A673 (cell line): ENCODE data around the gene SLC1A5. TPM values are rescaled to one million over a fixed set of nuclear protein-coding genes. Genes with fewer than 3 reads are reported as not detected.

Experiments
- BruUV-seq: library from RNA; stranded (reverse); fragments of 400-500 nt; replicated peaks from 2 replicates; lab custom pipeline; 2021; lab: Mats Ljungman, UMichigan
- CTCF ChIA-PET: fragments of 300-600 bp; sonication (Branson Sonifier 250); formaldehyde crosslinking; loops from one replicate; lab custom pipeline; 2022; ENCODE audit warnings: antibody characterized with exemption; lab: Charles Lee
- POLR2A ChIA-PET: fragments of 300-600 bp; sonication (Branson Sonifier 250); formaldehyde crosslinking; loops from one replicate; lab custom pipeline; 2022; ENCODE audit warnings: antibody characterized with exemption; ENCODE audit not compliant: low non-redundant PET; lab: Charles Lee
- DNase-seq: peaks from one replicate; pipeline ENCODE4 v3.0.0-alpha.2; 2015; ENCODE audit warnings: low spot score
- H3K27ac ChIP-seq: fragments of 200-600 bp; sonication (generic); 2 replicates; pipeline ENCODE4 v1.5.1; 2016; ENCODE audit warnings: mixed run types, low read depth, mild to moderate bottlenecking, mixed read lengths, antibody characterized with exemption, low read length; ENCODE audit not compliant: poor library complexity, severe bottlenecking
- H3K27me3 ChIP-seq: fragments of 200-600 bp; sonication (generic); replicated peaks from 2 replicates; pipeline ENCODE4 v1.6.1; 2017; ENCODE audit warnings: mixed run types, low read depth, mild to moderate bottlenecking, mixed read lengths, antibody characterized with exemption, low read length; ENCODE audit not compliant: insufficient read depth, poor library complexity
- H3K36me3 ChIP-seq: fragments of 200-600 bp; sonication (generic); 2 replicates; pipeline ENCODE4 v1.6.1; 2016; ENCODE audit warnings: mixed run types, mild to moderate bottlenecking, mixed read lengths, antibody characterized with exemption, low read length; ENCODE audit not compliant: insufficient read depth, poor library complexity, severe bottlenecking
- H3K4me1 ChIP-seq: fragments of 200-600 bp; sonication (generic); 2 replicates; pipeline ENCODE4 v1.6.1; 2017; ENCODE audit warnings: mixed run types, mild to moderate bottlenecking, mixed read lengths, antibody characterized with exemption, low read length; ENCODE audit not compliant: insufficient read depth, poor library complexity, severe bottlenecking
- H3K4me3 ChIP-seq: fragments of 200-600 bp; sonication (generic); 2 replicates; pipeline ENCODE4 v1.5.1; 2016; ENCODE audit warnings: low read depth, mixed run types, mild to moderate bottlenecking, mixed read lengths, low read length; ENCODE audit not compliant: poor library complexity, severe bottlenecking
- H3K9me3 ChIP-seq: fragments of 200-600 bp; sonication (generic); 2 replicates; pipeline ENCODE4 v1.6.1; 2016; ENCODE audit warnings: mixed run types, low read depth, mild to moderate bottlenecking, mixed read lengths, antibody characterized with exemption, low read length; ENCODE audit not compliant: poor library complexity, severe bottlenecking
- EZH2 ChIP-seq: fragments of 200-600 bp; sonication (generic); IDR thresholded peaks from 2 replicates; pipeline ENCODE4 v1.6.1; 2017; ENCODE audit warnings: borderline replicate concordance, low read depth, mild to moderate bottlenecking, mixed read lengths, antibody characterized with exemption, low read length; ENCODE audit not compliant: poor library complexity, severe bottlenecking
- intact Hi-C: fragments of 100-400 bp; cut with micrococcal nuclease; formaldehyde crosslinking; loops from one replicate; pipeline ENCODE4 v1.10.0; 2022; ENCODE audit not compliant: unreplicated experiment
- total RNA-seq: library from RNA; stranded (reverse); gene quantifications from 2 replicates; pipeline ENCODE4 v1.2.3, GENCODE V29; 2021
- TF ChIP-seq, protein P1 (sequence below): fragments of 300-800, 200-600 bp; sonication (generic); conservative IDR thresholded peaks from 2 replicates; pipeline ENCODE4 v1.5.1; 2017; ENCODE audit warnings: low read depth, mild to moderate bottlenecking, antibody characterized with exemption, low read length, moderate library complexity, mixed read lengths

The SLC1A5 gene
- total RNA-seq, 1 experiment from 2014 or later = 295 TPM

DNA sequence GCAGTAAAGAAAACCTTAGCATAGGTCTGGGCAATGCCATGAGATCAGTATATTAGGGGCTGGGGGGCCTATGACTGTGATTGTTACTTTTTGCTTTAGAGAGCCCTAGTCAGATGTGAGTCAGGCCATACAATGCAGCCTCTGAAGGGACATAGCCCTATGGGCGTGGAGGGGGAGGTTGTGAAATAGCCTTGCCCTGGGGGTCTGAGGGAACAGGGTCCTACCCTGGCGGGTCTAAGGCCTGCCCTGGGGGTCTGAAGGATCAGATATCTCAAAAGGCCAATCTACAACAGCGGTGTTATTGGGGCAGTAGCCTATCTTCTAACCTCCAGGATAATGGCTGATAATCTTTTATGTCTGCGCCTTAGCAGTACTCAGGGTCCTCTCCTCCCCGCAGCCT lies 13.8 kb upstream of the SLC1A5 start:
- H3K27me3 ChIP-seq = no peaks in the 10 kb centered on the region
- TF ChIP-seq, protein P1, sequence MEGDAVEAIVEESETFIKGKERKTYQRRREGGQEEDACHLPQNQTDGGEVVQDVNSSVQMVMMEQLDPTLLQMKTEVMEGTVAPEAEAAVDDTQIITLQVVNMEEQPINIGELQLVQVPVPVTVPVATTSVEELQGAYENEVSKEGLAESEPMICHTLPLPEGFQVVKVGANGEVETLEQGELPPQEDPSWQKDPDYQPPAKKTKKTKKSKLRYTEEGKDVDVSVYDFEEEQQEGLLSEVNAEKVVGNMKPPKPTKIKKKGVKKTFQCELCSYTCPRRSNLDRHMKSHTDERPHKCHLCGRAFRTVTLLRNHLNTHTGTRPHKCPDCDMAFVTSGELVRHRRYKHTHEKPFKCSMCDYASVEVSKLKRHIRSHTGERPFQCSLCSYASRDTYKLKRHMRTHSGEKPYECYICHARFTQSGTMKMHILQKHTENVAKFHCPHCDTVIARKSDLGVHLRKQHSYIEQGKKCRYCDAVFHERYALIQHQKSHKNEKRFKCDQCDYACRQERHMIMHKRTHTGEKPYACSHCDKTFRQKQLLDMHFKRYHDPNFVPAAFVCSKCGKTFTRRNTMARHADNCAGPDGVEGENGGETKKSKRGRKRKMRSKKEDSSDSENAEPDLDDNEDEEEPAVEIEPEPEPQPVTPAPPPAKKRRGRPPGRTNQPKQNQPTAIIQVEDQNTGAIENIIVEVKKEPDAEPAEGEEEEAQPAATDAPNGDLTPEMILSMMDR = no peak
- TF ChIP-seq EZH2 = no peak
- no peak overlapping the region for H3K4me3 ChIP-seq
- ChIA-PET CTCF (no interaction called here), POLR2A (no interaction called here)
- H3K36me3 ChIP-seq = no peaks in the 10 kb centered on the region
- DNase-seq = no peak
- no peaks in the 10 kb centered on the region for H3K4me1 ChIP-seq
- BruUV-seq = no TSS peak
- H3K9me3 ChIP-seq = no peaks in the 10 kb centered on the region
- H3K27ac ChIP-seq = no peak overlapping the region
- intact Hi-C loops = no loop called here

DNA sequence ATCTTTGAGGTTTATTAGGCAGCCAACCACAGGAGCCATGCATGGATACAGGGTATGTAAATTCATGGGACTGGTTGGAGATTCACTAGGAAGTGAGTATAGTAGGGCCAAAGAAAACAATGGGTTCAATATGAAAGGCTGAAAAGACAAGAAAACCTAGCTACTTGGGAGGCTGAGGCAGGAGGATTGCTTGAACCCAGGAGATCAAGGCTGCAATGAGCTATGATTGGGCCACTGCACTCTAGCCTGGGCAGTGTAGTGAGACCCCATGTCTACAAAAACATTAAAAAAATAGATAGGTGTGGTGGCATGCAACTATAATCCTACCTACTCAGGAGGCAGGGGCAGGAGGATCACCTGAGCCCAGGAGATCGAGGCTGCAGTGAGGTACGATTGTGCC lies 10.3 kb upstream of the SLC1A5 start:
- ChIA-PET CTCF (no interaction called here), POLR2A (no interaction called here)
- Histone ChIP-seq H3K27me3 (no peaks in the 10 kb centered on the region), H3K36me3 (no peaks in the 10 kb centered on the region), H3K4me1 (peaks cover 8% of the 10 kb centered on the region), H3K27ac (no peak overlapping the region), H3K9me3 (no peaks in the 10 kb centered on the region), H3K4me3 (no peak overlapping the region)
- TF ChIP-seq, protein P1 = no peak
- TF ChIP-seq EZH2 = no peak
- BruUV-seq = no TSS peak
- no peak for DNase-seq
- intact Hi-C loops = no loop called here

DNA sequence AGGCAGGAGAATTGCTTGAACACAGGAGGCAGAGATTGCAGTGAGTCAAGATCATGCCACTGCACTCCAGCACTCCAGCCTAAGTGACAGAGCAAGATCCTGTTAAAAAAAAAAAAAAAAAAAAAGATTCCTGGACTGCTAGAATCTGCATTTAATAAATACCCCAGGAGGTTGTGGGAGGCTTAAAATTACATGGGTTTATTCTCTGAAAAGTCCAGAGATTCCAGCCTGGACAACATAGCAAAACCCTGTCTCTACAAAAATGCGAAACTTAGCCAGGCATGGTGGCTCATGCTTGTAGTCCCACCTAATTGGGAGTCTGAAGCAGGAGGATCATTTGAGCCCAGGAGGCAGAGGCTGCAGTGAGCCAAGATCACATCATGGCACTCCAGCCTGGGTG lies 9.5 kb upstream of the SLC1A5 start:
- no peak for DNase-seq
- no peaks in the 10 kb centered on the region for H3K36me3 ChIP-seq
- H3K27ac ChIP-seq = no peak overlapping the region
- CTCF ChIA-PET = no interaction called here
- no peak overlapping the region for H3K4me3 ChIP-seq
- H3K9me3 ChIP-seq = no peaks in the 10 kb centered on the region
- BruUV-seq = no TSS peak
- H3K4me1 ChIP-seq = peaks cover 8% of the 10 kb centered on the region
- POLR2A ChIA-PET = interaction anchor here (0.6 kb wide), 1 partner anchor 701 kb away, joined by 4 read pairs; no protein-coding TSS in a partner anchor
- no peaks in the 10 kb centered on the region for H3K27me3 ChIP-seq
- intact Hi-C loops = no loop called here
- TF ChIP-seq, protein P1 = no peak
- no peak for TF ChIP-seq EZH2
